ENCODE measurements around the gene XDH. TPM values are rescaled to one million over a fixed set of nuclear protein-coding genes. Genes with fewer than 3 reads are reported as not detected.

XDH gene
- polyA plus RNA-seq, 1 donor: not detected

DNA sequence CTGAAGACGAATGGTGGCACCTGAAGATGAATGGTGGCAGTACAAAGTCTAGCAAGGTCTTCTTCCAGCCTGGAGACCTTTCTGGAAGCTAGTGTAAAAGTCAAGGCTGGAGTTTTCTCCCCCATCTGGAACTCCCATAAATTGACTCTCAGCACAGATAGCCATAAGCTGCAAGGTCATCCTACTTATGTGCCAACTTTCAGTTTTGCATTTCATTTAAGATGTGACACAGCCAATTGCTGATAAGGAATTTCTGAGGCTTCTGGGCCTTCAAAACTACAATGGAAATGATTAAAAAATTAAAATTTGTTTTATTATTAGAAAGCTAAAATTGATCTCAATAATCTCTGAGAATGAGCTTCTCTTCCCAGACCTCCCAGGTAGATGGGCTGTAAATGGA, 10.2 kb downstream of the XDH start:
- DNase-seq (ENCODE audit: low read depth): no peak

DNA sequence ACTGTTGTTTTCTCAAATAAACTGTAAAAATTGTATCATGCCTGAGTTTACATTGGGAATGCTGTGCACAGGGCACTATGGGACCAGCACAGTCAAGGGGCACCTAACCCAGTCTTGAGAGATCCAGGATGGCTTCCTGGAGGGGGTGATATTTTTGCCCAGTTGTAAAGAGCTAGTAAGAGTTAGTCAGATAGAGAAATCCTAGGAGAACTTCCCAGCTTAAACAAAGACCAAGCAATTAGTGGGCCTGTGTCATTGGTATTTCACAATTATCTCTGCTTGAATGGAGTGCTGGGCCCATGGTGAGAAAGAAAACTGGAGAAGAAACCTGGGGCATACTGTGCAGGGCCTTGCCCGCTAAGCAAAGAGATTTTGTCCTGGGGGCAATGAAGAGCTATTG, 12.2 kb downstream of the XDH start:
- DNase-seq (ENCODE audit: low read depth): no peak

- no peak for DNase-seq (ENCODE audit: low read depth)
Observed at GRCh38 chr2:31401580-31401979, 13.0 kb downstream of the XDH start.

DNA sequence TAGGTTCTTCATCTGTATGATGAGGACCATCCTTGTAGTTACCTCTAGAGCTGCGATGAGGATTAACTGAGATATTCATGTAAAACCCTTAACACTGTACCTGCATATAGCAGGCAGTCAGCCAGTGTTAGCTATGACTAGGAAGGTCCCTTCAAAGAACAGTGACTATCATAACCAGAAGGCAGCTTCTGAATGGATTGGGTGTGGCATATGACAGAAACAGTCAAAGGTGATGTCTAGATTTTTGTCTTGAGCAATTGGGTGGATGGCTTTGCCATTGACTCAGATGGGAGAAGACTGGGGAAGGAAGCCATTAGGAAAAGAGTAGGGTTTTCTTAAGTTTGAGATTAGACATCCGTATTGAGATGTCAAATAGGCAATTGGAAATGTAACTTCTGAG, 15.7 kb downstream of the XDH start:
- no peak for DNase-seq (ENCODE audit: low read depth)

- DNase-seq (ENCODE audit: low read depth): no peak
Observed at GRCh38 chr2:31397094-31397493, 17.4 kb downstream of the XDH start.

DNA sequence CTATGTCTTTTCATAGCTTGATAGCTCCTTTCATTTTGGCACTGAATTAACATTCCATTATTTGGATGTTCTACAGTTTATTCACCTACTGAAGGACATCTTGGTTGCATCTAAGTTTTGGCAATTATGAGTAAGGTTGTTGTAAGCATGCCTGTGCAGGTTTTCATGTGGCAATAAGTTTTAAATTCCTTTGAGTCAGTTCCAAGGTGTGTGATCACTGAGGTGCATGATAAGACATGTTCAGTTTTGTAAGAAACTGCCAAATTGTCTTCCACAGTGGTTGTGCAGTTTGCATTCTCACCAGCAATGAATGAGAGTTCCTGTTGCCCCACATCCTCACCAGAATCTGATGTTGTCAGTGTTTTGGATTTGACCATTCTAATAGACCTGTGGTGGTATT, 24.2 kb downstream of the XDH start:
- DNase-seq (ENCODE audit: low read depth): no peak

GRCh38 chr2:31388736-31389135, 25.8 kb downstream of the XDH start:
- no peak for DNase-seq (ENCODE audit: low read depth)

- no peak for DNase-seq (ENCODE audit: low read depth)
Observed at GRCh38 chr2:31387850-31388249, 26.7 kb downstream of the XDH start.

- no peak for DNase-seq (ENCODE audit: low read depth)
Observed at GRCh38 chr2:31386648-31387047, 27.9 kb downstream of the XDH start.

- DNase-seq (ENCODE audit: low read depth): no peak
Observed at GRCh38 chr2:31386172-31386571, 28.4 kb downstream of the XDH start.

- no peak for DNase-seq (ENCODE audit: low read depth)
Observed at GRCh38 chr2:31384771-31385276, 29.7 kb downstream of the XDH start.

- DNase-seq (ENCODE audit: low read depth): no peak
Observed at GRCh38 chr2:31384351-31384750, 30.2 kb downstream of the XDH start.

GRCh38 chr2:31383471-31384153, 30.9 kb downstream of the XDH start:
- no peak for DNase-seq (ENCODE audit: low read depth)

- no peak for DNase-seq (ENCODE audit: low read depth)
Observed at GRCh38 chr2:31382452-31383120, 32.0 kb downstream of the XDH start.

- DNase-seq (ENCODE audit: low read depth): no peak
Observed at GRCh38 chr2:31381601-31382000, 32.9 kb downstream of the XDH start.

DNA sequence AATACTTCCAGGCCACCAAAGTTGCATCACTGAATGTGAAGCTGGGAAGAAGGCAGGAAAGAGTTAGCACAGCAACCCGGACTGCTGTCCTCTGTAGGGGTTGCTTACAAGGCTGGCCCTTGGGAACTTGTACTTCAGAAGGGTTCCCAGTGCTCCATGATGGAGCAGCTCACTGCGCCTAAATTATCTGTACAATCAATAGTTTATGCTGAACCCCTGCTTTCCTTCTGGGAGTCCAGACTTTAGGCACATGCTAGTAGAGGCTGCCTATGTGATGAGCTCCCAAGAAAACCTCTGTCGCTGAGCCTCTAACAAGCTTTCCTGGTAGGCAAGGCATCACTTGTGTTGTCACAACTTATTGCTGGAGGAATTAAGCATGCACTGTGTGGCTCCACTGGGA, 34.3 kb downstream of the XDH start:
- no peak for DNase-seq (ENCODE audit: low read depth)

DNA sequence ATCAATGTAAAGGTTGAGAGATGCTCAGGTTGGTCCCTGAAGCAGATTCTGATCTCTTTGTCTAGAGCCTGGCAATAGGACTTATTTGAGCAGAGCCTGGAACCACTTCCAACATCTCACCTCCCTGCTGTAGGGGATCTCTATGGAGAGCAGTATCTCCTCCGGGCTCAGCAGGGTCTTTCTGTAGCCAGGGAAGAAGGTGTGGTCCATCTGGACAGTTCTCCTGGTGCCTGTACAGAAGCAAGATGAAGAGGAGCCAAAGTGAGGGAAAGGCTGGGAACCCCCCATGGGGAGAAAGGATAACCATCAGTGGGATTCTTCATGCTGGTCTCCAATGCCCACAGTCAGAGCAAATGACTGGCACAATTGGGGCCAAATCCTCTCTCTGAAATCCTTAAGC, 34.8 kb downstream of the XDH start:
- DNase-seq (ENCODE audit: low read depth): no peak

DNA sequence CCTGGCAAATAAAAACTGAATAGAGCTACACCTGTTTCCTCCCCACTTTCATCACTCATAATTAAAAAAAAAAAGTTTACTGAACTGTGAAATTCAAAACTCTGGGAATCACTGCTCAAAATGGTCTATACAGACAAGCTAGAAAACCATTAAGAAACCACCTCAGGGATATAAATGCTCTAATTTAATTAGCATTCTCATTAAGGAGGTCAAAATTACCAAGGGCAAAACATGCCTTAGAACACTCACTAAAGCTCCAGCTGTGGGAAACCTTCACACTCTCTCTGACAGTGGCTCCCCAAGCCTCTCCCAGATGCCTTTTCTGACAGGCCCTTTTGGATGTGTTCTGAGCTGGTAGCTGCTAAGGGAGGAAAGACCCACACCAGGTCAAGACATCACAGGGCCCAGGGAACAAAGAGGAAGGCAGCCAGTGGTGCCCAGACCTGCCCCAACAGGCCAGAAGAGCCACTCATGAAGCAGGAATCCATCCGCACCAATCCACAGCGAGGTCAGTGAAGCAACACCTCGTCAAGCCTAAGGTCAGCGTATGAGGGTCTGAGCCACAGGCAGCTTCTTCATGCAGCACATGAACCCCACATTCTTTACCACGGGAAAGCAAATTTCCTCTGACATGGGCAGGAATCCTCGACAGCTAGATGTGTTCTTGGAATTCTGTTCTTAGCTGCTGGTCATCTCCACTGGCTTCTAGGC, 35.6 kb downstream of the XDH start:
- no peak for DNase-seq (ENCODE audit: low read depth)

DNA sequence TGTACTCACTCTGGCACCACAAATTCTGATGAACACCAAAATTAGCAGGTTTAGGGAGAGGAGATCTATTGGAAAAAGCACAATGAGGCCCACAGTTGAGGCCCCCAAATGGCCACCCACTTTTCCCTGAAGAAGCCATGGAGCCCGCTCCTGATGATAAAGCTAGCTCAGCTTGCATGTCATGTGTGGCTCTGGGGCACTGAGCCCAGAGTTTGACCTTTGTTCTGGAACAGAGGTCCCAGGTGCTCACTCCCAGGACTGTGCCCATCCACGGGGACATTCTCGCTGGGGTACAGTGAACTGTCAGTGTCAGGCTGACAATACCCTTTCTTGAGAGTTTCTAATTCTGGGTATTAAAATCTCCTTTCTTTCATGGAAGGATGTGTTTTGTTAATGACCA, 36.2 kb downstream of the XDH start:
- DNase-seq (ENCODE audit: low read depth): no peak

GRCh38 chr2:31373127-31373526, 41.4 kb downstream of the XDH start:
- DNase-seq (ENCODE audit: low read depth): no peak

- no peak for DNase-seq (ENCODE audit: low read depth)
Observed at GRCh38 chr2:31372097-31372496, 42.4 kb downstream of the XDH start.

- no peak for DNase-seq (ENCODE audit: low read depth)
Observed at GRCh38 chr2:31371691-31372090, 42.9 kb downstream of the XDH start.

GRCh38 chr2:31366733-31367132, 47.8 kb downstream of the XDH start:
- DNase-seq (ENCODE audit: low read depth): no peak

Data from forelimb muscle (tissue), 1 donor.